Right lobe of liver (tissue), 4 donors: ENCODE measurements around the gene CFAP61.

ENCODE experiments used
- CTCF ChIP-seq, 4 donors: fragments of 200-600 bp in 3 of 4; fragments of 450-650 bp in 1 of 4; IDR thresholded peaks; one replicate each; pipeline versions ENCODE4 v1.5.1 to v1.8.0; 2016 to 2022; ENCODE audit warnings: antibody characterized with exemption in 4 of 4, mild to moderate bottlenecking in 2 of 4
- POLR2A ChIP-seq: fragments of 450-650 bp; IDR thresholded peaks from one replicate; pipeline ENCODE4 v1.6.1; 2017; ENCODE audit warnings: antibody characterized with exemption, mild to moderate bottlenecking
- donor health status: DM: no; HTN: no; CAD: no.
- donor health status: DM: no; HTN: no; CAD: no.
- donor health status: DM: no; HTN: yes; CAD: no.

- no peak for TF ChIP-seq CTCF (IDR thresholded peaks at IDR 0.05)
- TF ChIP-seq POLR2A = no peak
Observed at GRCh38 chr20:20085812-20086211, 33.5 kb downstream of the CFAP61 start.
